GM10266 (cell line): ENCODE data around the gene HMGXB3.
"Not testable (repeated sequence)": the region's sequence is repeated elsewhere in the genome, so short reads cannot be mapped to it uniquely, and the experiment has no call there.

Experiments
- DNase-seq: peaks from one replicate; pipeline ENCODE4 v3.0.0; 2012; ENCODE audit errors: extremely low spot score
- TF ChIP-seq, protein P1 (sequence below): IDR thresholded peaks from 2 replicates; pipeline ENCODE4 v1.5.1; 2012; ENCODE audit warnings: mild to moderate bottlenecking, low read depth; ENCODE audit not compliant: control insufficient read depth, insufficient read depth; ENCODE audit errors: missing control alignments

Gene HMGXB3

DNA sequence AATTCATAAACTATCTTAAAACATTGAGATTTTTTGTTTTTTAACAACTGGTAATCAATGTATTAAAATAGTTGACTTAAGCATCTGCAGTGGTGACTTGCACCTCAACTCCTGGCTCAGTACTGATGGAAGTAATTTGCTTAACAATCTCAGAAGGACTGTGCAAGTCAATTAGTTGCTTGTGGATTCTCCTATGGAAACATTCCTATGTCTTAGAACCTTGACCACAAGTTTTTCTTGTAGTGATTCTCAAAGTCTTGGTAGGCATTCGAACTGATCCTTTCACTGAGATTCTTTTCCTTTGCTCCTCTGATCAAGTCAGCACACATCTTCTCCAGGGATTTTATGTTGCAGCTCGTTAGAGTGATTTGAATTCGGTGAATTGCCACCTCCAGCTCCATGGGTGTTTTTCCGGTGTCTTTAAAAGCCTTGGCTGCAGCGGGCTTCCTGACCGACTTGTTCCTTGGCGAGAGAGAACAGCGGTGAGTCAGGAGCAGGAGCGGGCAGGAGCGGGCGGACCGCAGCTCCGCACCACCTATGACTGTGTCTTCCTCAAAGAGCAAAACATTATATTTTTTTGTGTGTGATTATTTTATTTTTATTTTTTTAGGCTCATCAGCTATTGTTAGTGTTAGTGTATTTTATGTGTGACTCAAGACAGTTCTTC lies 21.1 kb downstream of the HMGXB3 start:
- DNase-seq: no peak
- TF ChIP-seq, protein P1, sequence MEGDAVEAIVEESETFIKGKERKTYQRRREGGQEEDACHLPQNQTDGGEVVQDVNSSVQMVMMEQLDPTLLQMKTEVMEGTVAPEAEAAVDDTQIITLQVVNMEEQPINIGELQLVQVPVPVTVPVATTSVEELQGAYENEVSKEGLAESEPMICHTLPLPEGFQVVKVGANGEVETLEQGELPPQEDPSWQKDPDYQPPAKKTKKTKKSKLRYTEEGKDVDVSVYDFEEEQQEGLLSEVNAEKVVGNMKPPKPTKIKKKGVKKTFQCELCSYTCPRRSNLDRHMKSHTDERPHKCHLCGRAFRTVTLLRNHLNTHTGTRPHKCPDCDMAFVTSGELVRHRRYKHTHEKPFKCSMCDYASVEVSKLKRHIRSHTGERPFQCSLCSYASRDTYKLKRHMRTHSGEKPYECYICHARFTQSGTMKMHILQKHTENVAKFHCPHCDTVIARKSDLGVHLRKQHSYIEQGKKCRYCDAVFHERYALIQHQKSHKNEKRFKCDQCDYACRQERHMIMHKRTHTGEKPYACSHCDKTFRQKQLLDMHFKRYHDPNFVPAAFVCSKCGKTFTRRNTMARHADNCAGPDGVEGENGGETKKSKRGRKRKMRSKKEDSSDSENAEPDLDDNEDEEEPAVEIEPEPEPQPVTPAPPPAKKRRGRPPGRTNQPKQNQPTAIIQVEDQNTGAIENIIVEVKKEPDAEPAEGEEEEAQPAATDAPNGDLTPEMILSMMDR: no peak

- DNase-seq: no peak
- TF ChIP-seq, protein P1: no peak
These were observed 21.6 kb downstream of the HMGXB3 start for GRCh38 chr5:150022158-150022531.

- no peak for DNase-seq
- TF ChIP-seq, protein P1: no peak
These were observed 22.1 kb downstream of the HMGXB3 start for GRCh38 chr5:150022681-150023080.

DNA sequence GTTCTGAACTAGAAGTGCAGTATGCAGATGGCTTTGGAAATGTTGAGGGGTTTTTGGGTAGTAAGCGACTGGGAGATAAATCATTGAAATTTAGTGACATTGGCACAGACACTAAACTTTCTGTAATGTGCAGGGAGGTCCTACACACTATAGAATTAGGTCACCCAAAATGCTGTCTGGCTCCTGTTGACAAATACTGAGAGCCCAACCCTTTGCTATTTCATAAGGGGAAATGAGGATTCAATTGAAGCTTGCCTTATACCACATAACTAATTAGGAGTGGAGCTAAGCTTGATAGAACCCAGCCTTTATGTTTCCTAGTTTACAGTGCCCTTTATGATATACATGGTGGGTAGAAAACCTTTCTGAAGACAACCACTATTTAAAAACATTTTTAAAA lies 22.6 kb downstream of the HMGXB3 start:
- DNase-seq: no peak
- TF ChIP-seq, protein P1: no peak

GRCh38 chr5:150024346-150024984 lies 23.9 kb downstream of the HMGXB3 start:
- no peak for DNase-seq
- TF ChIP-seq, protein P1: peak; percentile 30

DNA sequence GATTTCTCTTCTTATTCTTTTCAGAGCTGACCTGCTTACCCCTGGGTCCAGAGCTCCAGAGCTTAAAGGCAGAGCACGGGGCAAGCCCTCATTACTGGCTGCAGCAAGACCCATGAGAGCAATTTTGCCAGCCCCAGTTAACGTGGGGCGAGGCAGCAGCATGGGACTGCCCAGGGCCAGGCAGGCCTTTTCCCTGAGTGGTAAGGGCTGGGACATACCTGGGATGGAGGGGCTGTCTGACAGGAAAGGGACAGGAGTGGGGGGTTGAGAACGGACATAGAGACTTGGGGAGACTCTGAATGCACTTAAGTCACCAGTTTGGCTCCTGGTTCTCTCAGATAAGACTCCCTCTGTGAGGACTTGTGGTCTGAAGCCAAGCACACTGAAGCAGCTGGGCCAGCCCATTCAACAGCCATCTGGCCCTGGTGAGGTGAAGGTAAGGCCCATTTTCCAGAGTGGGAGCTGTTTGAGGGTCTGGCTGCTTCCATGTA lies 26.2 kb downstream of the HMGXB3 start:
- DNase-seq: no peak
- TF ChIP-seq, protein P1: no peak

DNA sequence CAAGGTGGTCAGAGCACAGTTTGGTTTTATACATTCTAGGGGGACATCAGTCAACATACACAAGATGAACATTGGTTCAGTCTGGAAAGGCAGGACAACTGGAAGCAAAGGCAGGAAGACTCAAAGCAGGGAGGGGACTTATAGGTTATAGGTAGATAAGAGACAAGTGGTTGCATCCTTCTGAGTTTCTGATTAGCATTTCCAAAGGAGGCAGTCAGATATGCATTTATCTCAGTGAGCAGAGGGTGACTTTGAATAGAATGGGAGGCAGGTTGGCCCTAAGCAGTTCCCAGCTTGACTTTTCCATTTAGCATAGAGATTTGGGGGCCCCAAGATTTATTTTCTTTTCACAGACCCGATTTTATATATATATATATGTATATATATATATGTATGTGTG lies 27.5 kb downstream of the HMGXB3 start:
- not testable (repeated sequence) for DNase-seq

- TF ChIP-seq, protein P1: no peak
- no peak for DNase-seq
These were observed 32.8 kb downstream of the HMGXB3 start for GRCh38 chr5:150033334-150033733.
